GM12865 (cell line): ENCODE results near the gene TIMMDC1.

ENCODE experiments used
- DNase-seq: peaks from one replicate; pipeline ENCODE4 v3.0.0; 2010; ENCODE audit warnings: low read depth
- H3K4me3 ChIP-seq: 2 replicates; pipeline ENCODE4 v1.5.1; 2011; ENCODE audit warnings: mild to moderate bottlenecking, low read depth, low read length, control low read depth
- TF ChIP-seq, protein P1 (sequence below): IDR thresholded peaks from 2 replicates; pipeline ENCODE4 v1.5.1; 2011; ENCODE audit warnings: low read length, control low read depth, low read depth, inconsistent platforms; ENCODE audit not compliant: insufficient read depth; ENCODE audit errors: missing control alignments

The TIMMDC1 gene

DNA sequence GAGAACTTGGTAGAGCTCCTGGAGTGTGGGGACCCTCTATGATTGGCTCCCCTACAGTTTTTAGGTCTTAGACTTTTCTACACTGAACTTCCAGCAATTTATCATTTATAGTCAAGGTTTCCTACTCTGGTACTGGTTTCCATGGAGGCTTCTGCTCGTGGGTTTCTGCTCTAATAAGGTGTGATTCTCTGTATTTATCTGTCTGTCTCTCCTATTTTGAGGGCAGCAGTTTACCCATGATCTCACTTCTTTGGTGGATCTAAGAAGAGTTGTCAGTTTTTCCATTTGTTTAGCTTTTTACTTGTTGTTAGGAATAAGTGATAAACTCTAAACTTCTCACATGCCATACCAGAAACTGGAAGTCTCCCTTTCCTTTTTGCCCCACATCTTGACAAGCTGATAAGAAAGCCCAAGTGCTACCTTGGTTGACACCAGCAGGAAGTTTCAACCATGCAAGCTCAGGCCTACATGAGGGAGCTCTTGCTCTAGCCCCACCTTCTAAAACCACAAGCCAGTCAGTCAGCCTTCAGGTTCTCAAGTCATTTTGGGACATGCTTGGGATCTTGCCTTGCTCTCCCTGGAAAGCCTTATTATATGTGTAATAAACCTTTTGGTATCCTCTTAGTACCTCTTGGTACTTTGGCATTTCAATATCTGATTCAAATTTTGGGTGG is 10.0 kb downstream of the TIMMDC1 start:
- TF ChIP-seq, protein P1, sequence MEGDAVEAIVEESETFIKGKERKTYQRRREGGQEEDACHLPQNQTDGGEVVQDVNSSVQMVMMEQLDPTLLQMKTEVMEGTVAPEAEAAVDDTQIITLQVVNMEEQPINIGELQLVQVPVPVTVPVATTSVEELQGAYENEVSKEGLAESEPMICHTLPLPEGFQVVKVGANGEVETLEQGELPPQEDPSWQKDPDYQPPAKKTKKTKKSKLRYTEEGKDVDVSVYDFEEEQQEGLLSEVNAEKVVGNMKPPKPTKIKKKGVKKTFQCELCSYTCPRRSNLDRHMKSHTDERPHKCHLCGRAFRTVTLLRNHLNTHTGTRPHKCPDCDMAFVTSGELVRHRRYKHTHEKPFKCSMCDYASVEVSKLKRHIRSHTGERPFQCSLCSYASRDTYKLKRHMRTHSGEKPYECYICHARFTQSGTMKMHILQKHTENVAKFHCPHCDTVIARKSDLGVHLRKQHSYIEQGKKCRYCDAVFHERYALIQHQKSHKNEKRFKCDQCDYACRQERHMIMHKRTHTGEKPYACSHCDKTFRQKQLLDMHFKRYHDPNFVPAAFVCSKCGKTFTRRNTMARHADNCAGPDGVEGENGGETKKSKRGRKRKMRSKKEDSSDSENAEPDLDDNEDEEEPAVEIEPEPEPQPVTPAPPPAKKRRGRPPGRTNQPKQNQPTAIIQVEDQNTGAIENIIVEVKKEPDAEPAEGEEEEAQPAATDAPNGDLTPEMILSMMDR: no peak
- DNase-seq: peak; percentile 55
- no peak overlapping the region for H3K4me3 ChIP-seq

DNA sequence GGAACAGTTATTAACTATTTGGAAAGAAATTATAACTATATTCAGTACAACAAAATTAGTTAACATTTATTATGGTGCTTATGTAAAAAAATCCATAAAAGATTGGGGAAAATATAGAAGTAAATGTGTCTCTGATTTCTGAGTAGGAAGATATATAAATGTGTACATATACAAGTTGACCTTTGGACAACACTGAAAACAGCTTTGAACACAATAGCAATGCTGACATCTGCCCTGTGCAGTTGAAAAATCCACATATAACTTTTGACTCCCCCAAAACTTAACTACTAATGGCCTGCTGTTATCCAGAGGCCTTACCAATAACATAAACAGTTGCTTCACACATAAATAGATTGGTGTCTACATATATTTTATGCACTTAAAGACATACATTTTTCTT is 12.3 kb downstream of the TIMMDC1 start:
- no peak for DNase-seq
- TF ChIP-seq, protein P1: no peak
- no peak overlapping the region for H3K4me3 ChIP-seq

DNA sequence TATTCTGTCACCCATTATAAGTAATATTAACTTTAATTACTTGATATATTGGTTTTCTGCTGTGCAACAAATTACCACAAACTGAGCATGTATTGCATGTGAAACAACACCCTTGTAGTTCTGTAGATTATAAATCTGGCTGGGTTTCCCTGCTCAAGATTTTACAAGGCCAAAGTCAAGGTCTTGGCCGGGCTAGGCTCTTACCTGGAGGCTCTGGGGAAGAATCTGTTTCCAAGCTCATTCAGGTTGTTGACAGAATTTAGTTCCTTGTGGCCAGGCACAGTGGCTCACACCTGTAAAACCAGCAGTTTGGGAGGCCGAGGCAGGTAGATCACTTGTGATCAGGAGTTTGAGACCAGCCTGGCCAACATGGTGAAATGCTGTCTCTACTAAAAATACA is 16.3 kb downstream of the TIMMDC1 start:
- H3K4me3 ChIP-seq: no peak overlapping the region
- TF ChIP-seq, protein P1: no peak
- DNase-seq: no peak

DNA sequence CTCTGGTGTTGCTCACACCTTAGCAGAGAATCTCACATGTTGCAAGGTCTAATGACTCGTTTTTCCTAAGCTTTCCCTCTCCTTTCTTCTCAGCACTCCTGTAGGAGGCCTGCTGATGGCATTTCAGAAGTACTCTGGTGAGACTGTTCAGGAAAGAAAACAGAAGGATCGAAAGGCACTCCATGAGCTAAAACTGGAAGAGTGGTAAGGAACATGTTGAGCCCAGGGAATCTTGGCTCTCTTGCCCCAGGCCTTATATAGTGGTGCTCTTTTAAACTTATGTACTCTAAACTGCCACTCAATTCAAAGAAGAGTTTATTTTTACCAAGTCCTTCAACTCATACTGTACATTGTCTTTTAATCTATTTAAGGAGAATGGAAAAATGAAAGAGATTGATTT is 18.8 kb downstream of the TIMMDC1 start:
- TF ChIP-seq, protein P1: no peak
- no peak for DNase-seq
- no peak overlapping the region for H3K4me3 ChIP-seq

DNA sequence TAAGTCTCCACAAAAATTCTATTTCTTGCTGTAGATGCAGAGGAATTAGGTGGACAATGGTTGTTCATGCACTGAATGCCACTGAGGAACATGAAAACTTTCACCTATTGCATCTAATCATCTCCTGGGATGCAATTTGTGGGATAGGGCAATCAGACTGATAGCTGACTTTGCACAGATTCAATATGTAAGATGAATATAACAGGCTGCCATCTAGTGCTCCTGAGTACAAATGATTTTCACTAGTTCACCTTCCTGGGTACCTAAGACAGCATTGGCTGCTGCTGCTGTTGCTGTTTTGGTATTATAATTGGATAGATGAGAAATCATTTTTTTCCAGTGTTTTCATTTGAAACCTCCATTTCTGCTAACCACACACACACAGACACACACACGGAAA is 19.7 kb downstream of the TIMMDC1 start:
- H3K4me3 ChIP-seq: no peak overlapping the region
- TF ChIP-seq, protein P1: no peak
- no peak for DNase-seq

DNA sequence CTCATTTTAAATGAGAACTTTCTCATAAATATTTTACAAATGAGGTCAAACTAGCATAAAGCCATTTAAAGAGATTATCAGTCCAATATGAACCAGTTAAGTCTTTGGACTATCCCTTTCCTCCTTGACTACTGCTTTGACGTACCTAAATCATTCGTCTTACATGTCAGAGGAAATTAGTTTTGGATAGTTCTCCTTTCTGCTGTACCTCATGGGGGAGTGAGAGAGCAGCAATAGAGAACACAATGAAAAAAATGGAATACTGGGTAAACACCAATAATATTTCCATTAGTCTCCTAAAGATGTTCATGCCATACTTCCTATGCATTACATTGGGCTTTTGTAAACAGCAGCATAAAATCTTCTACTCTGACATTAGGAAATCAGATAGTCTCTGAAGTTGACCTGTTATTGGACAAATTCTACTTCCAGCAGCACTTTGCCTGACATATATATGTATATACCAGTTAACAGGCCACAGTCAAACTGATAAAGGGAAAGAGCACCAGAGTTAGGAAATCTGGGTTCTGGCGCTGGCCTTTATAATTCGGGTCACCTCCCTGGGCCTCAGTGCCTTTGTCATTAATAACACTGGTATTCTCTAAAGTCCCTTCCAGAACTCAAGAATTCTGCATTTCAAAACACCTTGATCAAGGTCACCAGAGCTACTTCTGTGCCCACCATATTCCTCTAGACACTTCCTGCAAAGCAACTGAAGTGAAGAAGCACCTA is 26.8 kb downstream of the TIMMDC1 start:
- no peak overlapping the region for H3K4me3 ChIP-seq
- TF ChIP-seq, protein P1: peak; percentile 30
- no peak for DNase-seq

DNA sequence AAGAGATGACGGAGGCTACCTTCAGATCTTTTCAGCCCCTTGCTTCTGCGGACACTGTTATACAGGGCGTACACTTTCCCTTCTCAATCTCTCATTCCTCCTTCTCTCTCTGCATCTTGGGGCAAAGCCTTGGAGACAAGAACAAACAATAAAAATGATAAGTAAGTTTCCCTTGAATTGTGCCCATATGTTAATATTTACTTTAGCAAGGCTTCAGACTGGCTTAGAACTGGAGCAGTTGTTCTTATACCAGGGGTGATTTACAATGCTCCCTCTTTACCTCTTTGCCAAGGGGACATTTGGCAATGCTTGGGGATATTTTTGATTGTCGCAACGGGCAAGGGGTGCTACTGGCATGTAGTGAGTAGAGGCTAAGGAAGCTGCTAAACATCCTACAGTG is 29.4 kb downstream of the TIMMDC1 start:
- no peak for DNase-seq
- TF ChIP-seq, protein P1: no peak
- H3K4me3 ChIP-seq: no peak overlapping the region
